Activated gamma-delta T cell treated with Interleukin-2 at 50 U/mL for 16 hours (primary cell): ENCODE measurements around the gene TMEM174.
A peak's percentile ranks its signal among the peaks of the same experiment; 100 is the strongest.
"Not testable (repeated sequence)": the region's sequence is repeated elsewhere in the genome, so short reads cannot be mapped to it uniquely, and the experiment has no call there.

Experiments used
- DNase-seq: peaks from one replicate; pipeline ENCODE4 v3.0.0-alpha.2; 2020

The TMEM174 gene

DNA sequence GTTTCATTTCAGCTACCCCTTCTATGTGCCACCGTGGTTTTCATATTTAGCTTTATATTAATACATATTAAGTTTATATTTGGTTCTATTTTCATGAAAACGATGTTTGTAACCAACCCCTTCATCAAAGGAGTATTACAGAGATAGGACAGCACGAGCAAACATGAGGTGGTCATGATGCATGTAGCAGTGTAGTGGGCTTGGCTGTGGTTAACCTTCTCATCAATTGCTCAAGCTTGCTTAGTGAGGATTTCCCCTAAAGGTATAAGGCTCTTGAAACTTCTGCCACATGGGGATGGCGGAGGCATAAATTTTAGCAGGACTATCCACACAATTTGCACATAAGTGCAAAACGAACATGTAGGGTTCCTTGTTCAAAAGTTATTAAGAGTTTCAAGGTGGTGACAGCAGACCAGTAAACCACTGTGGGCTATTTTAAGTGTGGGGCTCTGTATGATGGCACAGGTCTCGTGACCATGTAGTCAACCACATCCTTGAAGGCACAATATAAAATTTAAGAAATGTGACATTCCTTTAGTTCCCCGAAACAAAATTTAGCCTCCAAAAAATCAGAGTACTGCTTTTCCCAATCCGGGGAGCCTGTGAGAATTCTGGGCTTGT lies 24.8 kb downstream of the TMEM174 start:
- DNase-seq, result no peak

- DNase-seq, result no peak
Observed at GRCh38 chr5:73198833-73199592, 26.0 kb downstream of the TMEM174 start.

- DNase-seq, result no peak
Observed at GRCh38 chr5:73199671-73200070, 26.7 kb downstream of the TMEM174 start.

DNA sequence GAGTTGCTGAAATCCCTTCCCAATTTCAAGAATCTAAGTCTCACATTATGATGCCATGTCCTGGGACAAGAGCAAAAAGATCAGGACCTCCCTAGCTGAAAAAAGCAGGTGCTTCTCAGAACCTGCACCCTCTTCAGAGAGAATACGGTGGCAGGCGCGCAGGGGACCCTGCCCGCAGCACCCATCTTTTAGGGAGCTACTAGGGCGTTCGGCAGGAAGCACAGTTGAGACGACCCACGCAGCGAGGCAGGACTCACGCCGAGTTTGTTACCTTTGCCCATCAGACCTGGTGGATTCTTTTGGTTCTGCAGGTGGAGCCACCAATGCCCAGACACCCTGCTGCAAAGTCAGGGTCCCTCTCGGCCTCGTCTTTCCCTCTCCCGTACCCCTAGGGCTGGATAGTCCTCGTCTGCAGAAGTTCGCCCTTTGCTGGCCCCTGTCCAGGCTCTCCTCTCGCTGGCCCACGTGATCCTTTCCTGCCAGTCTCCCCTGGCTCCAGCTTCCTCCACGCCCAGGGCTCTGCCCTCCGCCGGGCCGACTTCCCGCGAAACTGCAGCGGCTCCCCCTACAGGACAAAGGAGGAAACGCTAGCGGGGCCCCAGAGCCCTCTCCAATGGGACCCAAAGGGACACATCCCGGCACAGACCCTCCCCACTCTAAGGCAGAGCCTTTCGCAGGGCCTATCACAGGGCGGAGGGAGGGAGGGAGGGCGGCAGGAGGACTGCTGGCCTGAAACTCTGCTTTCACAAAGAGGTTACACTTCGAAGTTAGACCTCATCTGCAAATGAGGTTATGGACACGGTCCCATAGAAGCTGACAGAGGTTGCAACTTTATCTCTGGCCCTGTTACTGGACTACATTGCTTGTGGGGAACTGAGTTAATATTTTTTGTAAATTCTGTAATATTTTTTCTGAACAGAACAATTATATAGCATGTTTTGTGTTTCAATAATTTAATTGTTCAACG lies 28.8 kb downstream of the TMEM174 start:
- DNase-seq, result peak; percentile 63

DNA sequence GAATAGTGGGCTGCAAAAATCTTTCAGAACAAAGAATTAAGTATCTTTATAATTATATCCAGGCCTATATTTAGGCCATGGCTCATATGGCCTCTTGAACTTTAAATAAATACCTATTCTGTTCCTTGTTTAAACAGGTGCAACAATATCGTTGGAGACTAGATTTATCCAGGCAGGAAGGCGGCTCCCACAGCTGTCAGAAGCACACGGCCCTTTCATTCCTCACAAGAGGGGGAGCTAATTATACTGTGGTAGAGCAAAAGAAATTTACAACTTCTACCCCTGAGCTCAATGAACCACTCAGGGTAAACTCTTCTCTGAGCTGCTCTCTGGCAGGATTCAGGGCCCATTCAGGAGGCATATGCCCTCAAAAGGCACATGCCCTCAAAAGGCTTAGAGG lies 31.3 kb downstream of the TMEM174 start:
- no peak for DNase-seq

DNA sequence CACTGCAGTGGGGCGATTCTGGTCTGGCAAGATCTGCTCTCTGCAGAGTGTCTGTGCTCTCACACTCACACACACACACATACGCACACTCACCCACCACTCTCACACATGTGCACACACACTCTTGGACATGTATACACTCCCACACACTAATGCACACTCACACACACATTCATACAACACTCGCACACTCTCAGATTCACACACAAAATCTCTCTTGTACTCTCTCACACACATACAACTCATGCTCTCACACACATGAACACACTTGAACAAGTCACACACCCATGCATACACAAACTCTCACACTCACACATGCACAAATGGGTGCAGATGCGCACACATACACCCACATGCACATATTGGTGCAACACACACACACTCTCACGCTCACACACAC lies 31.7 kb downstream of the TMEM174 start:
- no peak for DNase-seq

GRCh38 chr5:73205305-73205704 lies 32.3 kb downstream of the TMEM174 start:
- no peak for DNase-seq

DNA sequence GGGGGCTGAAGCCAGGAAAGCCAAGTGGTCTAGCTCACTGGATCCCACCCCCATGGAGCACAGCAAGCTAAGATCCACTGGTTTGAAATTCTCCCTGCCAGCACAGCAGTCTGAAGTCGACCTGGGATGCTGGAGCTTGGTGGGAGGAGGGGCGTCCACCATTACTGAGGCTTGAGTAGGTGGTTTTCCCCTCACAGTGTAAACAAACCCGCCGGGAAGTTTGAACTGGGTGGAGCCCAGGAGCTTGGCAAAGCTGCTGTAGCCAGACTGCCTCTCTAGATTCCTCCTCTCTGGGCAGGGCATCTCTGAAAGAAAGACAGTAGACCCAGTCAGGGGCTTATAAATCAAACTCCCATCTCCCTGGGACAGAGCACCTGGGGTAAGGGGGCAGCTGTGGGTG lies 34.2 kb downstream of the TMEM174 start:
- DNase-seq, result not testable (repeated sequence)

- DNase-seq, result not testable (repeated sequence)
Observed at GRCh38 chr5:73209075-73209474, 36.1 kb downstream of the TMEM174 start.

GRCh38 chr5:73212693-73213092 lies 39.7 kb downstream of the TMEM174 start:
- DNase-seq, result not testable (repeated sequence)

GRCh38 chr5:73213566-73213998 lies 40.6 kb downstream of the TMEM174 start:
- no peak for DNase-seq

- no peak for DNase-seq
Observed at GRCh38 chr5:73214306-73214705, 41.3 kb downstream of the TMEM174 start.

GRCh38 chr5:73214996-73215395 lies 42.0 kb downstream of the TMEM174 start:
- DNase-seq, result no peak

GRCh38 chr5:73215531-73215890 lies 42.5 kb downstream of the TMEM174 start:
- no peak for DNase-seq

DNA sequence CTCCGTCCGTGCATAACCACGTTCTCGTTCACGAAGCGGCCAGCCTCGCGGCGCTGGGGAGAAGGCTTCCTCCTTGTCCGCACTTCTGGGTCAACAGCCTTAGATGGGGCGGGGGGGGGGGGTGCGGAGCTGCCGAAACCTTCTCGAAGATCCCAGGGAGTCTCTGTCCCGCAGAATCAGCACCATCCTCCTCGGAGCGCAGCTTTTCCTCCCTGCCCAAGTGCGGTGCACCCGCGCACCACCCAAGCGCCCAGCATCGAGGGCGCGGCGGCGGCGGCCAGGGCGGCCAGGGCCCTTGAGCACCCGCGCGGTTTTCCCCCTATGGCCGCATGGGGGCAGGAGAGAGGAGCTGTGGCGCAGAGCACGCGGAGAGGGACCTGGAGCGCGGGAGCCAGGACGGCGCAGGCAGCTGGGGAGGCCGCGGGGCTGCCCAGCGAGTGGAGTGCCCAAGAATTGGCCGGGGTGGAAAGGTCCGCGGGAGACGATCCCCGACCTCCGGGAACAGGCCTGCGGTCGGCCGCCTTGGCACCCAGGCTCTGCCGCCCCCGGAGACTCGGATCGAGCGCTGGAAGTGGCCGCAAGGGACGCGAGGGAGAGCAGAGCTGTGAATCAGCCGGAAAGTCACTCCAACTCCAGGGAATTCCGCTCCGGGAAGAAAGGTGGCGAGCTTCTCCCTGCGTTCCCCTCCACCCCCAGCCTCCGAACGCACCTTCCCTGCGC lies 43.1 kb downstream of the TMEM174 start:
- peak; percentile 55 for DNase-seq

GRCh38 chr5:73218552-73219171 lies 45.7 kb downstream of the TMEM174 start:
- DNase-seq, result no peak

- not testable (repeated sequence) for DNase-seq
Observed at GRCh38 chr5:73219336-73219735, 46.3 kb downstream of the TMEM174 start.

- DNase-seq, result no peak
Observed at GRCh38 chr5:73221161-73221560, 48.2 kb downstream of the TMEM174 start.

DNA sequence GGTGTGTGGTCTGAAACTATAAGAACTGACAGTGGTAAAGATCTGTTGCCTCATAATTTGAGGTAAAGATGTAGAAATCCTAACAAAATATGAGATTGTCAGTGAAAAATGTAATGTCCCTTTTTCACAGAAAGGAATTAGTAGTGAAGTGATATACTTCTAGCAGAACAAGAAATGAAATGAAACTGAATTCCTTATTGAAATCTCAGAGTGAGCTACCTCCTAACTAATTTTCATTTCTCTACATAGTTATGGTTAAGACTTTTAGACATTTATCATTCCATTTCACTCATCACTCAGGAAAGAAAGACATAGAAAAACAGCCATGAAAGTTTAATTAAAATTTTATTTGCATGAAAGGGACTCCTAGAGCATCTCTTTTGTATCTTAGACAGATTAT lies 48.7 kb downstream of the TMEM174 start:
- no peak for DNase-seq

GRCh38 chr5:73222173-73222572 lies 49.2 kb downstream of the TMEM174 start:
- no peak for DNase-seq
